Measurements from ENCODE around the gene CSNK1E.

DNA sequence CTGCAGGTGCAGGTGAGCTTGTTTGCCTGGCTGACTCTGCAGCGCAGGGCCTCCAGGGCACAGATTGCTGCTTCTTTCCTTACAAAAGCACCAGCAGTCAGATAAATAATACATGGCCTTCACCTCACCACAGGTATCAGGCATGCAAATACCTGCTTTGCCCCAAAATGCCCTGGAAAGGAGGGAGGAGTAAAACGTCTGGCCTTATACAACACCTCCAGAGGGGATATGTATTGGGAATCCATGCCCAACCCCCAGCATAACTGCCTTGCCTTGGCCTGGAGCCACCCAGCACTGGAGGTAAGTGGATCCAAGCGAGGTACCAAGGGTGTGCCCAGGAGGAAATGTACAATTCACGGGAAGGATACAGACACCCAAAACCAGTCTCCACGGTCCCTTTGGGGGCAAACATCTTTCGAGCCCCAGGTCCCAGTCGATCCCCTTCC lies 45.3 kb downstream of the CSNK1E start:
- TF ChIP-seq, protein P1, sequence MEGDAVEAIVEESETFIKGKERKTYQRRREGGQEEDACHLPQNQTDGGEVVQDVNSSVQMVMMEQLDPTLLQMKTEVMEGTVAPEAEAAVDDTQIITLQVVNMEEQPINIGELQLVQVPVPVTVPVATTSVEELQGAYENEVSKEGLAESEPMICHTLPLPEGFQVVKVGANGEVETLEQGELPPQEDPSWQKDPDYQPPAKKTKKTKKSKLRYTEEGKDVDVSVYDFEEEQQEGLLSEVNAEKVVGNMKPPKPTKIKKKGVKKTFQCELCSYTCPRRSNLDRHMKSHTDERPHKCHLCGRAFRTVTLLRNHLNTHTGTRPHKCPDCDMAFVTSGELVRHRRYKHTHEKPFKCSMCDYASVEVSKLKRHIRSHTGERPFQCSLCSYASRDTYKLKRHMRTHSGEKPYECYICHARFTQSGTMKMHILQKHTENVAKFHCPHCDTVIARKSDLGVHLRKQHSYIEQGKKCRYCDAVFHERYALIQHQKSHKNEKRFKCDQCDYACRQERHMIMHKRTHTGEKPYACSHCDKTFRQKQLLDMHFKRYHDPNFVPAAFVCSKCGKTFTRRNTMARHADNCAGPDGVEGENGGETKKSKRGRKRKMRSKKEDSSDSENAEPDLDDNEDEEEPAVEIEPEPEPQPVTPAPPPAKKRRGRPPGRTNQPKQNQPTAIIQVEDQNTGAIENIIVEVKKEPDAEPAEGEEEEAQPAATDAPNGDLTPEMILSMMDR (optimal IDR thresholded peaks at IDR 0.05 in 1 of 3, IDR thresholded peaks at IDR 0.05 in 1 of 3, conservative IDR thresholded peaks at IDR 0.05 in 1 of 3; ENCODE audit: extremely low read depth in 1 of 3, insufficient read depth in 2 of 3, low read length in 3 of 3), result no peak
- TF ChIP-seq EZH2 (IDR thresholded peaks at IDR 0.05; ENCODE audit: low read length), result no peak
